Cardiac muscle cell (in vitro differentiated cells and primary cell): ENCODE measurements around the gene PYCARD. TPM values are rescaled to one million over a fixed set of nuclear protein-coding genes. Genes with fewer than 3 reads are reported as not detected.
"Not testable (repeated sequence)": the region's sequence is repeated elsewhere in the genome, so short reads cannot be mapped to it uniquely, and the experiment has no call there.

Source experiments
- DNase-seq, 2 donors: peaks; one replicate each; pipeline versions ENCODE4 v3.0.0 to v3.0.0-alpha.2; 2010 to 2017; ENCODE audit warnings: low read depth in 1 of 2, low spot score in 1 of 2
- H3K27ac ChIP-seq: fragments of 200-600 bp; sonication (generic); 2 replicates; pipeline ENCODE4 v1.5.1; 2016
- H3K27me3 ChIP-seq: fragments of 200-600 bp; sonication (generic); 2 replicates; pipeline ENCODE4 v1.6.0; 2016; ENCODE audit warnings: control low read depth
- H3K36me3 ChIP-seq: fragments of 200-600 bp; sonication (generic); 2 replicates; pipeline ENCODE4 v1.5.1; 2016; ENCODE audit warnings: control low read depth
- H3K4me1 ChIP-seq: fragments of 200-600 bp; sonication (generic); 2 replicates; pipeline ENCODE4 v1.8.1; 2017; ENCODE audit warnings: low read depth, mild to moderate bottlenecking, mixed run types
- H3K4me3 ChIP-seq: fragments of 200-600 bp; sonication (generic); 2 replicates; pipeline ENCODE4 v1.5.1; 2016; ENCODE audit warnings: mild to moderate bottlenecking
- H3K9me3 ChIP-seq: fragments of 200-600 bp; sonication (generic); 2 replicates; pipeline ENCODE4 v1.5.1; 2017; ENCODE audit warnings: low read depth, mild to moderate bottlenecking, control low read depth
- polyA plus RNA-seq: library from polyadenylated mRNA; unstranded; fragments of >200 nt; fragmentation: Nextera tagmentation; extraction: Ambion mirVana; gene quantifications from 2 replicates; pipeline ENCODE4 v1.2.1, GENCODE V29; 2016
- total RNA-seq: library from RNA; depleted of rRNA; stranded (reverse); fragments of >200 nt; gene quantifications from 2 replicates; pipeline ENCODE4 v1.2.3, GENCODE V29; 2016
- TF ChIP-seq, protein P1 (sequence below): IDR thresholded peaks from 2 replicates; pipeline ENCODE4 v1.5.1; 2012; ENCODE audit warnings: low read depth, mild to moderate bottlenecking, low read length

PYCARD gene
- total RNA-seq (1.4 and 2.7 TPM in 2 replicates), polyA plus RNA-seq (2.3 and 5.2 TPM in 2 replicates)

- peaks cover 39% of the 10 kb centered on the region for H3K27me3 ChIP-seq
- no peaks in the 10 kb centered on the region for H3K9me3 ChIP-seq
- peak within 1 kb of the TSS; percentile 14 for H3K4me3 ChIP-seq
- H3K36me3 ChIP-seq: no peaks in the 10 kb centered on the region
- H3K27ac ChIP-seq: no peak within 1 kb of the TSS
- DNase-seq: peak; percentile 43 to 63
- no peaks in the 10 kb centered on the region for H3K4me1 ChIP-seq
- TF ChIP-seq, protein P1, sequence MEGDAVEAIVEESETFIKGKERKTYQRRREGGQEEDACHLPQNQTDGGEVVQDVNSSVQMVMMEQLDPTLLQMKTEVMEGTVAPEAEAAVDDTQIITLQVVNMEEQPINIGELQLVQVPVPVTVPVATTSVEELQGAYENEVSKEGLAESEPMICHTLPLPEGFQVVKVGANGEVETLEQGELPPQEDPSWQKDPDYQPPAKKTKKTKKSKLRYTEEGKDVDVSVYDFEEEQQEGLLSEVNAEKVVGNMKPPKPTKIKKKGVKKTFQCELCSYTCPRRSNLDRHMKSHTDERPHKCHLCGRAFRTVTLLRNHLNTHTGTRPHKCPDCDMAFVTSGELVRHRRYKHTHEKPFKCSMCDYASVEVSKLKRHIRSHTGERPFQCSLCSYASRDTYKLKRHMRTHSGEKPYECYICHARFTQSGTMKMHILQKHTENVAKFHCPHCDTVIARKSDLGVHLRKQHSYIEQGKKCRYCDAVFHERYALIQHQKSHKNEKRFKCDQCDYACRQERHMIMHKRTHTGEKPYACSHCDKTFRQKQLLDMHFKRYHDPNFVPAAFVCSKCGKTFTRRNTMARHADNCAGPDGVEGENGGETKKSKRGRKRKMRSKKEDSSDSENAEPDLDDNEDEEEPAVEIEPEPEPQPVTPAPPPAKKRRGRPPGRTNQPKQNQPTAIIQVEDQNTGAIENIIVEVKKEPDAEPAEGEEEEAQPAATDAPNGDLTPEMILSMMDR: no peak
Observed at GRCh38 chr16:31202414-31203375, at the start of gene PYCARD. PYCARD (minus strand) TSS chr16:31202760; CDS start chr16:31202690, 70 bp downstream.

DNA sequence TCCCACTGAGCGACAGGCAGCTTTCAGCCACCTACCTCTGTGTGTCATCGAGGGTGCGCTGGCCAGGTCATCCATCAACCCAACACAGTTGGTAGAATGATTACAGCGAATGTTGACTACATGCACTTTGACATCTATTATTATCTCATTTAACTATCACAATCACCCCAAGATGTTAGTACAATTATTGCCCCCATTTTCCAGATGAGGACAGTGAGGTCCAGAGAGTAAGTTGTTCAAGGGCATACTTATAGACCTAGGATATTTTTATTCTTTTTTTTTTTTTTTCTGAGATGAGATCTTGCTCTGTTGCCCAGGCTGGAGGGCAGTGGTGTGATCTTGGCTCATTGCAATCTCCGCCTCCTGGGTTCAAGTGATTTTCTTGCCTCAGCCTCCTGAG is 48.9 kb upstream of the PYCARD start:
- Histone ChIP-seq H3K36me3 (no peaks in the 10 kb centered on the region), H3K9me3 (no peaks in the 10 kb centered on the region), H3K4me1 (peaks cover 3% of the 10 kb centered on the region), H3K4me3 (no peak overlapping the region), H3K27ac (no peak overlapping the region), H3K27me3 (no peaks in the 10 kb centered on the region)
- TF ChIP-seq, protein P1: no peak
- DNase-seq: no peak

- Histone ChIP-seq H3K27me3 (no peaks in the 10 kb centered on the region), H3K4me3 (no peak overlapping the region), H3K36me3 (no peaks in the 10 kb centered on the region), H3K9me3 (no peaks in the 10 kb centered on the region), H3K27ac (no peak overlapping the region), H3K4me1 (peaks cover 3% of the 10 kb centered on the region)
- no peak for DNase-seq
- TF ChIP-seq, protein P1: no peak
Observed at GRCh38 chr16:31250782-31251384, 48.3 kb upstream of the PYCARD start.

DNA sequence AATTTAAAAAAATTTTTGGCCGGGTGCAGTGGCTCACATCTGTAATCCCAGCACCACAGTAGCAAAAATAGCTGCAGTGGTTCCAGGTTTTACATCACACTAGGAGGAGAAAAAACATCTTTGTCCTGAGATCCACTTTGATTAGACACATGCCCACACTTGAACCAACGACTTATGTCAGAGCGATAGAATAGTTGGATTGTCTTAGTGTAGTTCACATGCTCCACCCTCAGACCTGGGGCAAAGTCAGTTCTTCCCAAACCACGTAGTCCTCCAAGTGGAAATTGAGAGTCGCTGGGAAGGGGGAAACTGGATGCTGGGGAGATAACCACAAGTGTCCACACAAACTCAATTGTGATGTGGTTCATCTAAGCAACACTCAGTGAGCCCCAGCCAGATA is 45.8 kb upstream of the PYCARD start:
- H3K9me3 ChIP-seq: no peaks in the 10 kb centered on the region
- H3K27ac ChIP-seq: no peak overlapping the region
- no peaks in the 10 kb centered on the region for H3K27me3 ChIP-seq
- DNase-seq: no peak
- H3K36me3 ChIP-seq: no peaks in the 10 kb centered on the region
- H3K4me3 ChIP-seq: no peak overlapping the region
- no peaks in the 10 kb centered on the region for H3K4me1 ChIP-seq
- TF ChIP-seq, protein P1: no peak

DNA sequence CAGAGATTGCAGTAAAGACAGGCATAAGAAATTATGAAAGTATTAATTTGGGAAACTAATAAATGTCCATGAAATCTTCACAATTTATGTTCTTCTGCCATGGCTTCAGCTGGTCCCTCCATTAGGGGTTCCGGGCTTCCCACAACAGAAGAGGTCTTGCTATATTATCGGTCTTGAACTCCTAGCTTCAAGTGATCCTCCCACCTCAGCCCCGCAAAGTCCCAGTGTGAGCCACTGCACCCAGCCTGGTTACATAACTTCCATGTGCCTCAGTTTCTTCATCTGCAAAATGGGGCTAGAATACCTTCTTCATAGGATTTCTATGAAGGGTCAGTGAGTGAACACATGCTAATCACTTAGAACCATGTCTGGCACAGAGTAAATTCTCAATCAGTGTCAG is 43.7 kb upstream of the PYCARD start:
- DNase-seq: no peak
- TF ChIP-seq, protein P1: no peak
- H3K27me3 ChIP-seq: no peaks in the 10 kb centered on the region
- no peaks in the 10 kb centered on the region for H3K36me3 ChIP-seq
- no peaks in the 10 kb centered on the region for H3K4me1 ChIP-seq
- no peaks in the 10 kb centered on the region for H3K9me3 ChIP-seq
- H3K4me3 ChIP-seq: no peak overlapping the region
- H3K27ac ChIP-seq: no peak overlapping the region

DNA sequence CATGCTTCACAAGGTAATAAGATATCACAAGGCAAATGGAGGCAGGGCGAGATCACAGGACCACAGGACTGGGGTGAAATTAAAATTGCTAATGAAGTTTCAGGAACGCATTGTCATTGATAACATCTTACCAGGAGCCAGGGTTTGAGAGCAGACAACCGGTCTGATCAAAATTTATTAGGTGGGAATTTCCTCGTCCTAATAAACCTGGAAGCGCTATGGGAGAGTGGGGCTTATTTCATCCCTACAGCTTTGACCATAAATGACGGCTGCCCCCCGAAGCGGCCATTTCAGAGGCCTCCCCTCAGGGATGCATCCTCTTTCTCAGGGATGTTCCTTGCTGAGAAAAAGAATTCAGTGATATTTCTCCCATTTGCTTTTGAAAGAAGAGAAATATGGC is 43.0 kb upstream of the PYCARD start:
- H3K36me3 ChIP-seq, H3K27me3 ChIP-seq, H3K4me3 ChIP-seq, H3K4me1 ChIP-seq, DNase-seq, H3K27ac ChIP-seq, H3K9me3 ChIP-seq: not testable (repeated sequence)
